ENCODE measurements around the gene CNST.
"Not testable (repeated sequence)": the region's sequence is repeated elsewhere in the genome, so short reads cannot be mapped to it uniquely, and the experiment has no call there.

The CNST gene

DNA sequence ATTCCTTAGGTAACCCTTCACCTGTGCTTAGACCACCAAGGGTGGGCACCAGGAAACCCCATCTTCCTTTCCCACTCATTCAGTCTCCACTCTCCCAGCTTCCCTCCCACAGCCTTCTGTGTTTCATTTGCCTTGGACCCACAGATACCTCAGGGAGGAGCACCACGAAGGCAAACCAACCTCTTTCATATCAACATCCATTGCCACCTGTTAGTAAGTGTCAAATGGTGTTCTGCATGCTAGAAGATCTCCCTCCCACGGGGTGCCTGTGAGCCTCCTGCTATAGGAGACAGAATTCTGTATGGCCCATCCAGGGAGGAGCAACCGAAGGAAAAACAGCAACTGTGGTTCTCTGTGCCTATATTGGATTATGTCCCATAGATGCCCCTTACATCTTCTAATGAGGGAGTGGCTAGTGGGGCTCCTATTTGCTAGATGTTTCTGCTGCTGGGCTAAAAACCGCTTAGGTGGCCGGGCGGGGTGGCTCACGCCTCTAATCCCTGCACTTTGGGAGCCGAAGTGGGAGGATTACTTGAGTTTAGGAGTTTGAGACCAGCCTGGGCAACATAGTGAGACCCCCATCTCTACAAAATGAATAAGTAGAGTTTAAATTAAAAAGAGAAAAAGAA is 132.3 kb downstream of the CNST start:
- in situ Hi-C loops (cut with MboI; ENCODE audit: low sequenced_read_pairs) = no loop called here

DNA sequence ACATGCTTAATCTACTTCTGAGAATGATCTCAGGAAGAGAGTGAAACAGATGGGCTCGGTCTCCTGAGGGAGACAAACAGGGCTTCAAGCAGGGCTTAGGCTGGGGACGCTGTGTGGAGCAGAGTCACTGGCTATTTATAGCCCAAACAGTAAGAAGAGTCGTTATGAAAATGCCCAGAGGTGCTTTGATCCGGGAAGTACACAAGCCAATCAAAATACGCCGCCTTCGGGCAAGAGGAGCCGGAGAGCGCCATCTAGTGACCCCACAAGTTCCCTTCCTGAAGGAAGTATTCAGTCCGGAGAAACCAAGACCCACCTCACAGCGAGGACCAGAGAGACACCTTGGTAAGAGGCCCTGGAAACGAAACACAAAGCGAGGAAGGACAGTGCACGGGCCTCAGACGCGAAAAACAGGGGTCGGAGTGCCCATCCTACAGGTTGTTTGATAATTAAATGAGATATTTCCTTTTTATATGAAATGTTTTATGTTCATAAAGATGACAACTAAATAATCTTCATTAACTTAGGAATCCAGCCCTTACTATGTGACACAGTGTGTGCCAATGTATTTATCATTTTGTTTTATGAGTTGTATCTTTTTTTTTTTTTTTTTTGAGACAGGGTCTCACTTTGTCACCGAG is 133.0 kb downstream of the CNST start:
- in situ Hi-C loops (cut with MboI; ENCODE audit: low sequenced_read_pairs) = no loop called here

DNA sequence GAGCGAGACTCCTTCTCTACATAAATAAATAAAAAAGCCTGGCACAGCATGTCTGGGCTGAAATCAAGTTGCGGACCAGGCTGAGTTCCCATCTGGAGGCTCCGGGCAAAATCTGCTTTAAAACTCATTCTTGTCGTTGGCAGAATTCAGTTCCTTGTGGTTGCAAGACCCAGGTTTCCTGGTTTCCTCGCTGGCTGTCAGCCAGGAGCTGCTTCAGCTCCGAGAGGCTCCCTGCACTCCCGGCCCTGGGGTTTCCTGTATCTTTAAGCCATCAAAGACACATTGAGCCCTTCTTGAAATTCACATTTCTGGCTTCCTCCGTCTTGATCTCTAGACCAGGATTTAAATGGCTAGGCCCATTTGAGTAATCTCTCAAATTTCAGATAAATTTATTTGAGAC is 137.3 kb downstream of the CNST start:
- in situ Hi-C loops (cut with MboI; ENCODE audit: low sequenced_read_pairs) = no loop called here

DNA sequence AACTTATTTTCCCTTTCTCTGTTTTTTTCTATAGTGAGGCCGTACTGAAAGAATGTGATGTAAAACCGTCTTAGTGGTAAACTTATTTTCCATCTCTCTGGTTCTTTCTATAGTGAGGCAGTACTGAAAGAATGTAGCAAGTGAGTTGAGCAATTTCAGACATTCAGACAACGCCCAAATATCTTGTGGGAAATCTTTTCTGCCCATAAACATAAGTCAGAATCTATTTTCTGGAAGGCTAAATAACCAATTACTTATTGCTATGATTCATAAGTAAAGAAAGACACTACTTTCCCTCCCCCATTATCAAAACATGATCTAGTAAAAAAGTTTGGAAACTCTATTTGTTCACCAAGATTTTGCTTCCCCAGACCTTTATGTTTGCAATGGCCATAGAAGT is 139.1 kb downstream of the CNST start:
- in situ Hi-C loops (cut with MboI; ENCODE audit: low sequenced_read_pairs) = no loop called here

DNA sequence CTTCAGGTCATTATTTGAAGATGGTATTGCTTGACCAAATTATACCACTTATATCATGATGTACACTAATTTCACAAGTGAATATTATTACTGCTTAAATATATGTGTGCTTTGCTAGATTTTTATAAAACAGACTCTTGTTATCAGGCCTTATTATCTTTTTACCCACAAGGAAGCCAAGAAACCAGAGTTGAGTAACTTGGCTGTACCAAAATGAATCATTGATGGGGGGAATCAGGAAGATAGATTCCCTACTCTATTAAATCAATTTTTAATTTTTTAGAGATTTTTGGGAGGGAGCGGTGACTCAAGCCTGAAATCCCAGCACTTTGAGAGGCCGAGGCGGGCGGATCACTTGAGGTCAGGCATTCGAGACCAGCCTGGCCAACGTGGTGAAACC is 141.9 kb downstream of the CNST start:
- in situ Hi-C loops (cut with MboI; ENCODE audit: low sequenced_read_pairs) = no loop called here

DNA sequence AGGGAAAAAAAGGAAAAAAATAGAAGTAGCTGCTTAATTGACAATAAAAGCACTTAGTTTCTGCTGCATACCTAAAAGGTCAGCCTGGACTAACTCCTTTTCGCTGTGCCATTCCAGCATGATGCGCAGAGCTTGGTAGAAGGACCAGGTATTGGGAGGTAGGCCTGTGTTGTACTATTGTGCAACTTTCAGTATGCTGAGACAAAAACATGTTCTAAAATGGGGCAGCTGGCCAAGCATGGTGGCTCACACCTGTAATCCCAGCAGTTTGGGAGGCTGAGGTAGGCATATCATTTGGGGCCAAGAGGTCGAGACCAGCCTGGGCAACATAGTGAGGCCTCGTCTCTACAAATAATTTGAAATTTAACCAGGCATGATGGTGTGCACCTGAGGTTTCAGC is 142.9 kb downstream of the CNST start:
- in situ Hi-C loops (cut with MboI; ENCODE audit: low sequenced_read_pairs) = no loop called here

DNA sequence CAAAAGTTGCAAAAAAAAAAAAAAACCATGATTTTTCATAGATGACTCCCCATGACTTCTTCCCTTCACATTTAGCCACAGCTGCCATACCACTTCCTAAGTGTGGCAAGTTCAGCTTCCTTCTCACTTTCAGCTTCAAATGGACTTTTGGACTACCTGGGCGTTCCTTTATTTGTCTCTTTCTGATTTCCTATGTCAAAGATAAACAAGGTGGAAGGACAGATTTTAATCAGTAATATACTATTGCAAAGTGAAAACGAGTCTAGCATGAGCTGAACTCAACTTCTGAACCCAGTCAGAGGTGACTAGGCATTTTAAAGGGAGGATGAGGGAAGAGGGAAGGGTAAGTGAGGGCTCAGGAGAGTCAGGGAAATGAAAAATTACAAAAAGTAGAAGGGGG is 143.6 kb downstream of the CNST start:
- in situ Hi-C loops (cut with MboI; ENCODE audit: low sequenced_read_pairs) = no loop called here

DNA sequence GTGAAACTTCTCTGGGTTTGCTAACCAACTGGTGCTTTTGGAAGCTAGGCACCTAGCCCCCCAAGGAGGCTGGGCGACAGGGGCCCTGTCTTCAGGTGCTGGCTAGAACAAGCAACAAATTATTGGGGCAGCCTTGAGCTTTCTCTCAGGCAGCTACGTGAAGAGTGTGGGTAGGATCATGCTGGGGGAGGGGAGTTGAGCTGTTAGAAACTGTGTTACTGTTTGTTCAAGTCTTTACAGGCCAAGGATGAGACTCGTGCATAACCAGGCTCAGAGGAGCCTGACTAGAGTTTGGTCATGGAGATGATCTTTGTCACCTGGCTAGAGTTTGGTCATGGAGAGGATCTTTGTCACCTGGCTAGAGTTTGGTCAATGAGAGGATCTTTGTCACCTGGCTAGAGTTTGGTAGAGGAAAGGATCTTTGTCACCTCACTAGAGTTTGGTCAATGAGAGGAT is 145.3 kb downstream of the CNST start:
- in situ Hi-C loops (cut with MboI; ENCODE audit: low sequenced_read_pairs) = no loop called here

DNA sequence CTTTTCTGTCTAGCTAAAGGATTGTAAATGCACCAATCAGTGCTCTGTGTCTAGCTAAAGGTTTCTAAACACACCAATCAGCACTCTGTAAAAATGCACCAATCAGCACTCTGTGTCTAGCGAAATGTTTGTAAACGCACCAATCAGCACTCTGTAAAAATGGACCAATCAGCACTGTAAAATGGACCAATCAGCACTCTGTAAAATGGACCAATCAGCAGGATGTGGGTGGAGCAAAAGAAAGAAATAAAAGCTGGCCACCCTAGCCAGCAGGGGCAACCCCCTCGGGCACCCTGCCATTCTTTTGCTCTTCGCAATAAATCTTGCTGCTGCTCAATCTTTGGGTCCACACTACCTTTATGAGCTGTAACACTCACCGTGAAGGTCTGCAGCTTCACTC is 146.2 kb downstream of the CNST start:
- in situ Hi-C loops (cut with MboI; ENCODE audit: low sequenced_read_pairs) = not testable (repeated sequence)

Data from HL-60/S4 treated with phorbol 12-myristate 13-acetate at 8.2 ng/mL for 4 days and 3 days (cell line).